Stimulated activated CD4-positive, alpha-beta T cell treated with anti-CD3 and anti-CD28 coated beads, Interleukin-15, amount 100 ng/mL, for 1 hour (primary cell): ENCODE results near the gene EML4.
"Not testable (repeated sequence)": the region's sequence is repeated elsewhere in the genome, so short reads cannot be mapped to it uniquely, and the experiment has no call there.

Experiments
- DNase-seq, 2 donors: peaks; one replicate each; pipeline ENCODE4 v3.0.0-alpha.2; 2020; ENCODE audit warnings: low read depth in 1 of 2, low spot score in 1 of 2

Gene EML4

GRCh38 chr2:42372474-42373200, 203.5 kb downstream of the EML4 start:
- DNase-seq, result no peak

- DNase-seq, result no peak
These were observed 207.6 kb downstream of the EML4 start for GRCh38 chr2:42376758-42377157.

GRCh38 chr2:42378415-42378814, 209.3 kb downstream of the EML4 start:
- no peak for DNase-seq

GRCh38 chr2:42380026-42380425, 210.9 kb downstream of the EML4 start:
- DNase-seq, result not testable (repeated sequence)

GRCh38 chr2:42382144-42382543, 213.0 kb downstream of the EML4 start:
- no peak for DNase-seq
